Loucy (cell line): Measurements from ENCODE around the gene CIART.

Experiments used
- CTCF ChIP-seq: fragments of 200-600 bp; sonication (generic); conservative IDR thresholded peaks from 2 replicates; pipeline ENCODE4 v1.5.1; 2014; ENCODE audit warnings: mild to moderate bottlenecking, antibody characterized with exemption, low read length
- EZH2phosphoT487 ChIP-seq: fragments of 200-600 bp; IDR thresholded peaks from 2 replicates; pipeline ENCODE4 v1.6.1; 2018; ENCODE audit warnings: antibody characterized with exemption, mild to moderate bottlenecking, moderate library complexity, borderline replicate concordance

GRCh38 chr1:150322310-150322709 is 40.0 kb downstream of the CIART start:
- no peak for TF ChIP-seq CTCF
- TF ChIP-seq EZH2phosphoT487, result no peak
